ENCODE data around the gene ATG101. TPM values are rescaled to one million over a fixed set of nuclear protein-coding genes. Genes with fewer than 3 reads are reported as not detected.

Gene ATG101
- total RNA-seq, 1 experiment from 2014 or later = 156 TPM

- peak; percentile 43 for DNase-seq (ENCODE audit: low read depth)
Measured at GRCh38 chr12:52041695-52042123, 28.1 kb upstream of the ATG101 start.

GRCh38 chr12:52042706-52043385 lies 26.9 kb upstream of the ATG101 start:
- DNase-seq (ENCODE audit: low read depth) = no peak

GRCh38 chr12:52043386-52044212 lies 26.2 kb upstream of the ATG101 start:
- DNase-seq (ENCODE audit: low read depth) = no peak

- peak; percentile 47 for DNase-seq (ENCODE audit: low read depth)
Measured at GRCh38 chr12:52044292-52044983, 25.3 kb upstream of the ATG101 start.

- DNase-seq (ENCODE audit: low read depth) = no peak
Measured at GRCh38 chr12:52045794-52046199, 24.0 kb upstream of the ATG101 start.

- no peak for DNase-seq (ENCODE audit: low read depth)
Measured at GRCh38 chr12:52046859-52047258, 22.9 kb upstream of the ATG101 start.

GRCh38 chr12:52049286-52049685 lies 20.5 kb upstream of the ATG101 start:
- DNase-seq (ENCODE audit: low read depth) = no peak

GRCh38 chr12:52049688-52050087 lies 20.1 kb upstream of the ATG101 start:
- DNase-seq (ENCODE audit: low read depth) = no peak

- no peak for DNase-seq (ENCODE audit: low read depth)
Measured at GRCh38 chr12:52050116-52050757, 19.5 kb upstream of the ATG101 start.

- DNase-seq (ENCODE audit: low read depth) = peak; percentile 96
Measured at GRCh38 chr12:52050758-52051541, 18.8 kb upstream of the ATG101 start, which contains the start of gene NR4A1. TSS of gene NR4A1 (plus strand) at chr12:52051442. CDS start at chr12:52054329, 2,887 bp downstream.

GRCh38 chr12:52052468-52053186 lies 17.2 kb upstream of the ATG101 start:
- DNase-seq (ENCODE audit: low read depth) = no peak

- no peak for DNase-seq (ENCODE audit: low read depth)
Measured at GRCh38 chr12:52053536-52054209, 16.1 kb upstream of the ATG101 start.

- DNase-seq (ENCODE audit: low read depth) = no peak
Measured at GRCh38 chr12:52054231-52054832, 15.4 kb upstream of the ATG101 start.

GRCh38 chr12:52054833-52055730 lies 14.7 kb upstream of the ATG101 start:
- no peak for DNase-seq (ENCODE audit: low read depth)

GRCh38 chr12:52055731-52056711 lies 13.8 kb upstream of the ATG101 start:
- DNase-seq (ENCODE audit: low read depth) = no peak

- no peak for DNase-seq (ENCODE audit: low read depth)
Measured at GRCh38 chr12:52056801-52057637, 12.8 kb upstream of the ATG101 start.

Measured in Daoy (cell line).